HG02610 (cell line): Measurements from ENCODE around the gene CPLANE2.
"Not testable (repeated sequence)": the region's sequence is repeated elsewhere in the genome, so short reads cannot be mapped to it uniquely, and the experiment has no call there.

ENCODE experiments used
- ATAC-seq: cut with Tn5 transposase; IDR thresholded peaks from one replicate; pipeline ENCODE4 v1.9.1; 2021; ENCODE audit warnings: mild to moderate bottlenecking, moderate library complexity; ENCODE audit not compliant: unreplicated experiment

CPLANE2 gene

DNA sequence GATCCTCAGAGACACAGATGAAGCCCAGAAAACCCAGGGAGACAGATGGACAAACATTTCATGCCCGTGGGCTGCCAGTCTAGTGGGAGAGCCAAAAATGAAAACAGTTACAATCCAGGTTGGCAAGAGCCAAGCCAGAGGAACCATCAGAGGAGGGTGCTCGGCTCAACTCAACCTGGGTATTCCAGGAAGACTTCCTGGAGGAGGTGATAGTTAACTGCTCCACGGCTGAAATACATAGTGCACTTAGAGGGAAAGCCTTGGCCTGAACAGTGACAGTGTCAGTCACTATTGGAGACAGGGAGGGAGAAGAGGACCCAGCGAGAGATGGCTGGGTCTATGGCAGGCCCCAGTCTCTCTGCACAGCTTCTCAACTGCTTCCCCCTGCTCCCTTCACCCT, 26.4 kb downstream of the CPLANE2 start:
- ATAC-seq, result no peak

DNA sequence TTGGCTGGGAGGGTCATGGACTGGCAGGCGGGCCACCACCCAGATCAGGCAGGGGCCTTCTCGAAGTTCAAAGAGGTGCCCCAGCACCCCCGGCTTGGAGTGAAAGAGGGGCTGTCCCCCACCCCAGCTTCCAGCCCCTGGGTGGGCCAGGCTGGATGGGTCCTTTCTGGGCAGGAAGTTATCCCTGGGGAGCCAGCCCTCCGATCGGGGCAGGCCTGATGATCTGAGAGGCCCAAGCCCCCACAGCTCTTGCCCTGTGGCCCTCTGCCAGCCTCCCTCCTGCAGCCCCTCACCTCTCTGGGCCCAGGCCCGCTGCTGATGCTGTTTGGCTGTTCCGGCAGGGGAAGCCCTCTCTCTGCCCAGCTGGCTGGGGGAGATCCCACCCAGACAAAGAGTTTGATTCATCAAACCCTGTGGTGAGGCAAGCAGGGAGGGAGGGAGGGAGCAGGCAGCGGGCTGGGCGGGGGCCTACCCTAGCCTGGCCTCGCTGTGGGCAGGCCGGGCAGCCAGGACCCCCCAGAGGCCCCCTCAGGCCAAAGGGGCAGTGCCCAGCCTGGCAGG, 27.1 kb downstream of the CPLANE2 start:
- no peak for ATAC-seq

DNA sequence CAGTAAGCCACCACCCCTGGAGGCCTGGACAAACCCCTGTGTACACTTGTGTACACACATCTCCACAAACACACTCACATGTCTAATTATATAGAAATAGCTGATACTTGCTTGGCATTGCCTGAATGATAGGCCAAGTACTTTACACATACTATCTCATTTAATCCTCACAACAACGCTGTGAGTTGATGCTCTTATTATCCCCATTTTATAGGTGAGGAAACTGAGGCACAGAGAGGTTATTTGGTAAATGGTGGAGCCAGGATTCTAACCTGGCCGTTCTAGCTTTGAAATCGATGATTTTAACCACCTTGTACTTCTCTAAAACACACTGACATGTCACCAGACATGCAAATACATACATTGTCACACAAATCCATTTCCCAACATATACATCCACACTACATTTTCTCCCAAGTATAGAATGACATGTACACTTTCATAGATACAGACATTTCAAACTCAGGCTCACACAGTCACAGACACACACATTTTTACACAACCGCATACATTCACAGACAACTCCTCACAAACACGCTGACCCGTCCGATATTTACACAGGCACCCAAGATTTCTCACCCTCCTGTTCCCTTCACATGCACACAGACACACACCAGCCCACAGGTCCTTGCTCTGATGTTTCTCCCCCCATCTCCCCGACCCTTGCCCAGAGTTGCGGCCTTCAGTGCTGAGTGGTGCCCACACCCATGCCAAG, 27.7 kb downstream of the CPLANE2 start:
- no peak for ATAC-seq

DNA sequence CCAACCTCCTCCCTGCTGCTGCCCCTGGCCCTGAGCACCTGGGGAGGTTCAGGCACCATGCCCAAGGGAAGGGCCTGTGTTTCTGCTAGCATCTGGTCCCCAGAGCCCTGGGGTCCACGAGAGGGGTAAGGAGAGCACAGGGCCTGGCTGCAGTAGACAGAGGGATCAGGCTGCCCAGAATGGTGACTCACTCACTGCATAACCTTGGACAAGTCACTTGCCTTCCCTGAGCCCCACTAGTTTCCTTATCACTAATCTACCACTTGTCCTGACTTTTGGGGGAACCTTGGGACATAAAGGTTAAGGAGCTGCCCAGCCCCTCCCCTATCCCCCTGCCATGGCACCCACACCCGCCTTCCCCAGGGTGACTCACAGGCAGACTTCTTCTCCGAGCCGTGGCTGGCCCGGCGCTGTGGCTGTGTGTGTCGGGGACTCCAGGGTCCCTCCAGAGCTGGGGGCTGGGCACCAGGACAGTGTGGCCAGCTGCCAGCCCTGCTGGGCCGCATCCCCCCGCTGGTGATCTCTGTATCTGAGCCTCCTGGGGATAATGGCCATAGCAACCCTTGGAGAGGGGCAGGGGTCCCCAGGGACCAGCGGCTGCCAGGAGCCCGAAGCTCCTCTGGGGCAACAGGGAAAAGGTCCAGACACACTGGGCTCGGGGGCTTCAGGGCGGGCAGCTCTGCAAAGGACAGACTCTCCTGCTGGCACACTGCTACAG, 28.6 kb downstream of the CPLANE2 start:
- no peak for ATAC-seq

DNA sequence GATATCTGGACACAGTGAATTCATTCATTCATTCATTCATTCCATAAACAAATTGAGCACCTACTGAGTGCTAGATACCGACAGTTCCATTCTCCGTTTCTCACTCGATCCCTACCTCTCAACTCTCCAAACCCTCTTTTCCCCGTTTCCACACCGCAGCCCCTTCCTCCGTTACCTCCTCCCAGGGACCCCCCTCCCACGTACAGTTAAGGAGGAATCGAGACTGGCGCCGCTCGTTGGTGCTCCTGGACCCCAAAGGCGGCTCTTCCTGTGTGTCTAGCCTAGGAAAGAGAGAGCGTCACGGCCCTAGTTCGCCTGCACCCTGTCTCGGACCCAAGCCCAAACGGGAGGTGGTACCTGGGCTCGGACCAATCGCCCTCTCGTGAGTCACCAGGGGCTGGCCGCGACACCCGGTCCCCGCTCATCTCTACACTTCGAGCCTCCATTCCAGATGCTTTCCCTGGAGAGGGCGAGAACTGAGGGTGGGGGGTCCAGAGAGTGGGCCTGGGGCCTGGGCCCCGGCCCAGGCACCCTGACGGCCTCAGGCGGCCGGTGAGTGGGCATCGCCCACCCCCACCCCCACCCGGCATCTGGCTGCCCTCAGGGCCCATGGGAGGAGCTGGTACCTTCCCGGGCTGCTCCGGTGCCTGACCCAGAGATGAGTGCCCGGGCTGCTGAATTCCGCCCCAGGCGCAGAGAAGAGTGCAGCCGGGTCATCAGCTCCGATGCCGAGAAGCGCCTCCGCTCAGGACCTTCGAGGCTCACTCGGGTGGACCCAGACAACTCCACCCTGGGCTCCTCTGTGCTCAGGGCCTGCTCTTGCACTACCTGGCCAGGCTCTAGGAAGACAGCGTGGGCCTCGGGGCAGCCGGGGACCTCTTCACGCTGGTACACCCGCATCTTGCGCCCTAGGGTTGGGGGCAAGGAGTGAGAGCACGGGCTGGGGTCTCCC, 29.4 kb downstream of the CPLANE2 start:
- no peak for ATAC-seq

DNA sequence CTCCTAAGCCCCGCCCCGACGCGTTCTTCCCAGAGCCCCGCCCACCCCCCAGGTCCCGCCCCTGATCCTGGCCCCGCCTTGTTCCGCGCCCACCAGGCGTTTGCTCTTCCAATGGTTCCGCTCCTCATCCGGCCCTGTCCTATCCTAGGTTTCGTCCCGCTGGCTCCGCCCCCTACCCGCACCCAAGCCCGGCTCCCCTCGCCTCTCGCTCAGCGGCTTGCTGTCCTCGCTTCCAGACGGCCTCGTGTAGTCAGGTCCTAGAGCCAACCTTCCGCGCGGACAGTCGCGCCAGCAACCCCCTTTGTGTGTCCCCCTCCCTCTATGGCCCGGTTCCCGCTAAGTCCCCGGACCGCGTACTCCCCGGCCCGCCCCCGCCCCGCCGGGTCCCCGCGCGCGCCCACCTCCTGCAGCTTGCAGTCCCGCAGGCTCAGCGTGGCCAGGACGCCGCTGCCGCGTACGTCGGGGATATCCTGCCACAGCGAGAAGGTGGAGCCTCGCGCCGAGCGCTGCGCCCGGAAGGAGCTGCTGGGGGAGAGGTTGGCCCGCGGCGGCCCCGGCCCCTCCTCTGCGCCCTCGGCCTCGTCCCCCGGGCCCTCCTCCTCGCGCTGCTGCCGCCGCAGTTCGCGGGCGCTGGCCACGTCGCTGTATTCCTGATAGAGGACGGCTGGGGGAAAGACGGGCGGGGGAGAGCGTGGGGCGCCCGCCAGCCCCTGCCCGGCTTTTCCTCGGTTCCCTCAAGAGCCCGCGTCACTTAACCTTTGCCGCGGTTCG, 30.3 kb downstream of the CPLANE2 start:
- ATAC-seq, result peak; percentile 83

DNA sequence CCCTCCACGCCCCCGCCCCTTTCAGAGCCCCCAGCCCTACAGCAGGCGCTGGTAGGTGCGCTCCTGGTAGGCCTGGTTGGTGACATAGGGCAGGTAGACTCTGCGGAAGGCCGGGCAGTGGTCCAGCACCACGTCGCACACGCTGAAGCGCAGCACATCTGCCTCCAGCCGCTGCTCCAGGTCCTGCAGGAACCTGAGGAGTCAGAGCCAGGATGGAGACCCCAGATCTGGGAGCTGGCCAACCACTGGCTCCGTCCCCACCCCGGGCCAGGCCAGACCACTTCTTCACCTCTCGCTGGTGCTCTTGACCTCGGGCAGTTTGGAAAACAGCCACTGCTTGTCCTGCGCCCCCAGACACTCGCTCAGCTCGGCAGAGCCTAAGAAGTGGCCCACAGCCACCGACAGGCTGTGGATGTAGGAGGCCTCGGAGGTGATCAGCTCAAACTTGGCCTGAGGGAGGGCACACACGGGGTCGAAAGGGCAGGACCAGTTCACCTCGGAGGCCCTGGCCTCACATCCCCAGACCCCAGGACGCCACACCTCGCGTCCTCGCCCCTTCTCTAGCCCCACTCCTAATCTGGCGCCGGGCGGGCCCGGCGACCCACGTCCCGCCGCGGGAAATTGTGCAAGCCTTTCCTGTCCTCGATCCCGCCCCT, 31.0 kb downstream of the CPLANE2 start:
- ATAC-seq, result peak; percentile 9

DNA sequence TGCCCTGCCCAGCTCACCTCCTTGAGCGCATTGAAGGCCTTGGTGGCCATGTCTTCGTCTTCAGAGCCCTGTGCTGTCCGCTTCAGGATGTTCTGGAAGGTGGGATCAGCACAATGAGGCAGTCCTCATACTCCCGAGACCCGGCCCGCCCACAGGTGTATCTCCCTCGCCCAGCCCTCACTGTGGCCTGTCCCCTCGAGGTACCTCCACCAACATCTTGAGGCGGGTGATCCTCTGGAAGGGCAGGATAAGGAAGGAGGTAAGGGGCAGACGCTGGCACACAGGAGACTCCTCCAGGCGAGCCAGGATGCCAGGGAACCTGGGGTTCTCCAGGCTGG, 31.7 kb downstream of the CPLANE2 start:
- ATAC-seq, result no peak

DNA sequence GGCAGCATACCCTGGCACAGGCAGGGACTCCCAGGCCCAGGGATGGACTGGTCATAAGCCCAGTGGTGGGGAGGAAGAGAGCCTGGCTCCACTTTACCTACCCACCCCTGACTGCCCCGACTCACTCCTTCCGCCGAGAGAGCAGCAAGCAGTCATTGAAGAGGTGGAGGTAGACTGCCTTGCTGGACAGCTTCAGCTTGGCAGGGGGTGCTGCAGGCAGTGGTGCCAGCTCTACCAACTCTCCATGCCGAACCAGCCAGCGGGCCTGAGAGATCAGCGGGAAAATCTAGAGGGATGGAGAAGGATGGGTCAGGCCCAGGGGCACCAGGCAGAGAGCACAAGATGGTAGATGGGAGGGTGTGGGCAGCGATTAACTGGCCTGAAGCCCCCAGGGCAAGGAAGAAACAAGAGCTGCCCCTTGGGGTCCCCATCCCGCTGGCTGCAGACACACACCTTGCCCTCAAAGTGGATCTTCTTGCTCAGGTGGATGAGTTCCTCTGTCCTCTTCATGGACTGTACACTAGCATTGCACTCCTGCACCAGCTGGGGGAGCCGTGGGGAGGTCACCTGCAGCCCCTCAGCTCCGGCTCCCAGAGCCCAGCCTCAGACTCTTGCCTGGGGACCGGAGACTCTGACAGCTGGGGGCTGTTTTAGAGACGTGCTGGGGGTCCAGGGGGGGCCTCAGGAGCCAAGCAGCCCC, 32.2 kb downstream of the CPLANE2 start:
- no peak for ATAC-seq

DNA sequence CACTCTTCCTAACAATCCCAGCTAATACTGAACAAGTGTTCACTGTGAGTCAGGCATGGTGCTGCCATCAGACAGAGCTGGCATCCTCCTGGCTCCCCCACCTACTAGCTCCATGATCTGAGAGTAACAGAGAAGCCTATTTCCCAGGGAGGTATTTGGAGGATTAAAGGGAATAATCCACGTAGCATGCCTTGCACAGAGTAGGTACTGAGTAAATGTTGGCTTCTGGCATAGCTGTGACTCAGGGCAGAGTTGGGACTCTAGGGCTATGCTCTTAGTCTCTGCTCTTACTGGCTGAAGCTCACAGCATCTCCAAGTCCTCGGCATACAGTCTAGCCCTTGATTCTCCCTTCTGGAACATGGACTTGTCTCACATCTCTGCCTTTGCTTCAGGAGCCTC, 32.8 kb downstream of the CPLANE2 start:
- no peak for ATAC-seq

DNA sequence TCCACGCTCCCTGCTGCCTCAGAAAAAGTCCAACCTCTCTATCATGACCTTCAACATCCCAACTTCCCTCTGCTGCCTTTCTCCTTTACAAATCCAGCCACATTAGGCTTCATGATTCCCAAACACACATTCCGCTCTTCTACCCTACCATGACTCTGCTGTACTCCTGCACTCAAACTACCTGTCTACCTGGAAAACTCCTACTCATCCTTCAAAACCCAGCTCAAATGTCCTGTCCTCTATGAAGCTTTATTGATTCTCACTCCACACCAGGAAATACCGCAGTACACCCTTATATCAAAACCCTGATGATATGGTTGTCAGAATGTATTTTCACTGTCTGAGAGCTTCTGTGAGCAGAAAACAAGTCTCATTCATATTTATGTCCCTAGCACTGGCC, 33.4 kb downstream of the CPLANE2 start:
- ATAC-seq, result no peak

DNA sequence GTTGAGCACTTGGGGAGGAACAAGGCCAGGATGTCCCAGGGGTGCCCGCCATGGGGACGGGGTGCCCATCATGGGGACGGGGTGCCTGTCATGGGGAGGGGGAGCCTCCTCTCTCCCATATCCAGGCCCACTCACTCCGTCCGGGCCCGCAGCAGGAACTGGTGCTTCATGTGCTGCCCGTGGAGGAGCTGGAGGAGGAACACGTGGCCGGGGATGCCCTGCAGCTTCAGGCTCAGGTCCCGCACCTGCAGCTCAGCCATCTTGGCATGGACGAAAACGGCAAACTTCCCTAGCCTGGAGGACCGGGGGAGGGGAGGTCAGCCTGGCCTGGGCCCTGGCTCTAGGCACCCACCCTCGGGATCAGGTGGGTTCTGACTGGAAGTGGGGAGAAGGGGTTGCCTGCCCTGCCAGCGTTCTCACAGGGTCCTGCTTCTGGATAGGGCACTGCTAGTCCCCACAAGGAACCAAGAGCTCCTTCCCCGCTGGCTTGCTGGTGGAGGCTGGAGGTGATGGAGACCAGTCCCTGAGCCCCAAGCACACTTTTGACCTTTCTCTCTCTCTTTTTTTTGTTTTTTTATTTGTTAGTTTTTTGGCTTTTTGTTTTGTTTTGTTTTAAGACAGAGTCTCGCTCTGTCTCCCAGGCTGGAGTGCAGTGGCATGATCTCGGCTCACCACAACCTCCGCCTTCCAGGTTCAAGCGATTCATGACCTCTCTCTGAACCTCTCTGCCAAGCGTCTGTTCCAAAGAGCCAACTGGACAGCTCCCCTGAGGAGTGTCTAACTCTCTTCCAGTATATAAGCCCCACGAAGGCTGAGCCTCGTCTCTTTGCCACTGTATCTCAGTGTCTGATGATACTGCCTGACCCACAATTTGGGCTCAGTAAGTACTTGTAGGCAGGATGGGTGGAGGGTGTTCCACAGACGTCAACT, 34.4 kb downstream of the CPLANE2 start:
- no peak for ATAC-seq

DNA sequence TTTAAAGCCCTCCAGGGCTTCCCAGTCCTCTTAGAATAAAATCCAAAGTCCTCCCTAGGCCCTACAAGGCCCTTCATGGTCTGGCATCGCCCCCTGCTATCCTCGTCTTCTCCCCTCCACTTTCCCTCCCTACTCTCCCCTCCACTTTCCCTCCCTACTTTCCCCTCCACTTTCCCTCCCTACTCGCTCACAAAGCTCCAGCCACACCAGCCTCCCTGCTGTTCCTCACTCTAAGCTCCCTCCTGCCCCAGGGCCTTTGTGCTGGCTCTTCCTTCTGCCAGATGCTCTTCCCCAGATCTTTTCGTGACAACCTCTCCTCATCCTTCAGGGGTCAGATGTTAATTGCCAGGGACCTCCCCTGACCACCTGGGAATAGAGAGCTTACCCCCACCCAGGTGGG, 37.3 kb downstream of the CPLANE2 start:
- no peak for ATAC-seq

DNA sequence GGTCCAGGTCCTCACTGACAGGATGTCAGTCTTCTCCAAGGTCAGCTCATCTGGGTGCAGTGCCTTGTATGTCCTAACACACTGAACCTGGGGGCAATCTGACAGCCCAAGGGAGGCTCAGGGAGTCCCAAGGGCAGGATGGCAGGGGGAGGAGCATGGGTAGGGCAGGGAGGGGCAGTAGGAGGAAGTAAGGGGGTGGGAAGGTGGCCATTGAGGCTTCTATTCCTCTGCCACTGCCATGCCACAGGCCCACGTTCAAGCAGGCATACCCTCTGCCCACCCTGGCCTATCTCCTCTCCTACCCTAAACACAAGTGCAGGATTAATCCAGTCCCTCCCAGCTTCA, 37.9 kb downstream of the CPLANE2 start:
- no peak for ATAC-seq

DNA sequence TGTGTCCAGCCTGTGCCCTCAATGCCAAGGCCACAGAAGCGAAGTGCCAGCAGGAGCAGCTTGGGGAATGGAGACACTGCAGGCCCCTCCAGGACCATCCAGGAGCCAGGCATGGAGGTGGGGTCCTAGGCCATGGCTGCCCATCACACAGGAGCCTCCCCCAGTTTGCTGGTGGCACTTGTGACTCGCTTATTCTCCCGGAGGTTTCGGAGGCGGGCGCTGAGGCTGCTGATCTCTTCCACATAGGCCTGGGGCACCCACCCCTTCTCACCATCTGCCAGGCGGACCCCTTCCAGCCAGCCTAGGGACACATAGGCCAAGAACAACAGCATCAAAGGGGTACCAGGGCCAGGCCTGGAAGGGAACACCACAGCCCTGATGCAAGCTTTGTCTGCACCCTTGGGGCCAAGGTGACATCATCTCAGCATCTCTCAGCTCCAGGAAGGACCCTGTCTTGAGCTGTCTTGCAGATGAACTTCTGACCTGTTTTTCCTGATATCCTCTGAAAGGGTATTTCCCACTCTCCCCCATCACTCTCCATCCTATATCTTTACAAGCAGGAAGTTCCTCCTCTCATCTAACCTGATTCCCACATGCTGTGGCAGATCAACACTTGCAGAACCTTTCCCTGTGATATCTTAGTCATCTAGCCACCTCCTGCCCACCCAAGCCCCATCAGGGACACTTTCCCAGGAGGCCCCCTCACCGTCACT, 38.4 kb downstream of the CPLANE2 start:
- ATAC-seq, result no peak

DNA sequence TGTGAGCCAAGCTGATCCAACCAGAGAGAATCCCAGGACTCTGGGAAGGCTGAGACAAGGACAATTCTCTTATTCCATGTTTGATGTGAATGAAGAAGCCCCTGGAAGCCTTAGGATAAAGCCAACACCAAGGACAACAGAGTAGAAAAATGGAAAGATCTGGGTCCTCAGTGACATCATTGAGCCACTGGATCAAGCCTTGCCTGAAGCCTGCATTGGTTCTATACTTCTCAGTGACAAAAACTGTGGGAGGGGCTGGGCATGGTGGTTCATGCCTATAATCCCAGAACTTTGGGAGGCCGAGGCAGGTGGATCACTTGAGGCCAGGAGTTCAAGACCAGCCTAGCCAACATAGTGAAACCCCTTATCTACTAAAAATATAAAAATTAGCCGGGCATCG, 40.1 kb downstream of the CPLANE2 start:
- ATAC-seq, result no peak

DNA sequence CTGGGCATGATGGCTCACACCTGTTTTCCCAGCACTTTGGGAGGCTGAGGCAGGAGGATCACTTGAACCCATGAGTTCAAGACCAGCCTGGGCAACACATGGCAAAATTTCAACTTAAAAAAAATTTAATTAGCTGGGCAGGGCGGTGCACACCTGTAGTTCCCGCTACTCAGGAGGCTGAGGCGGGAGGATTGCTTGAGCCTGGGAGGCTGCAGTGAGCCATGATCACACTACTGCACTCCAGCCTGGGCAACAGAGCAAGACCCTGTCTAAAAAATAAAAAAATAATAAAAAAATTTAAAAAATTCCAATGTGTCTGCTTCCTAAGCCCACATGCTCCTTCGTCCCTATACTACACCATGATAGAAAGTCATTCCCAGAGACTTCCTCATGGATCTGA, 40.8 kb downstream of the CPLANE2 start:
- not testable (repeated sequence) for ATAC-seq

DNA sequence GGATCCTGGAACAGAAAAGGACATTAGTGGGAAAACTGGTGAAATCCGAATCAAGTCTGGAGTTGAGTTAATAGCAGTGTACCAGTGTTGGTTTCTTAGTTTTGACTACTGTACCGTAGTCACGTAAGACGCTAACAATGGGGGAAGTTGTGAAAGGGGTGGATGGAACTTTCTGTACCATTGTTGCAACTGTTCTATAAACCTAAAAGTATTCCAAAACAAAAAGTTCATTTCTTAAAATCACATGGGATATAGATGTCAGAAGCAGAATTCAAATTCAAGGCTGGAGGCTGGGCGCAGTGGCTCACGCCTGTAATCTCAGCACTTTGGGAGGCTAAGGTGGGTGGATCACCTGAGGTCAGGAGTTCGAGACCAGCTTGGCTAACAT, 41.5 kb downstream of the CPLANE2 start:
- no peak for ATAC-seq
